ENCODE data around the gene SLC9A9. TPM values are rescaled to one million over a fixed set of nuclear protein-coding genes. Genes with fewer than 3 reads are reported as not detected.

The SLC9A9 gene
- total and polyA plus RNA-seq, 9 of the 15 experiments (the other 6 are each of a cell fraction or from before 2014, with no cell fraction given), result 0.03 to 0.13 TPM; not detected in 7

DNA sequence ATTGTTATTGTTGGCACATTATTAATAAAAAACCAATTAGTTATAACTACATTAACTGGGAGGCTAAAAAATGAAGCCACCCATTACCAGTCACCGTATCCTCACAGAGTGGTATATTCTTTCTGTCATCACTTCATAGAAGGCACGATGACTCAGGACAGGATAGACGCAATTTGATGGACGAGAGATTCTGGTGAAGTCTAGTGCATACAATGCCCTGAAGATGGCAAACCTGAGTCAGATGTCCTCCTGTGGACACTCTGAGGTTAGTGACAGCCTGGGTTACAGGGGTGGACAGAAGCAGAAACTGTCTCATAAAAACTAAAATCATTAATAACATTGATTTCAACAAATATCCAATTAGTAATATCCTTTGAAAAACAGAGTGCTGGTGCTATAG lies 150.3 kb downstream of the SLC9A9 start:
- H3K9ac ChIP-seq (ENCODE audit: insufficient read depth in 1 of 2, low read depth in 2 of 2, low read length in 2 of 2), result no peak overlapping the region
- H3K4me2 ChIP-seq (ENCODE audit: insufficient read depth, low read length), result no peak overlapping the region
- in situ Hi-C loops (cut with MboI), result no loop called here
- H3K36me3 ChIP-seq (ENCODE audit: control insufficient read depth, insufficient read depth, low read length), result no peaks in the 10 kb centered on the region
- H3K27me3 ChIP-seq (ENCODE audit: control insufficient read depth in 2 of 2, insufficient read depth in 2 of 2, low read length in 2 of 2), result no peaks in the 10 kb centered on the region; a peak in 1 of 5 replicates
- no peak overlapping the region for H3K27ac ChIP-seq (ENCODE audit: extremely low read depth, low read depth, low read length)
- ATAC-seq, result peak; percentile 77
- FAIRE-seq, result peak; percentile 44
- no peaks in the 10 kb centered on the region for H3K4me1 ChIP-seq (replicated peaks in 1 of 2; ENCODE audit: control insufficient read depth in 2 of 2, insufficient read depth in 2 of 2, low read length in 2 of 2)
- peak in 1 of 4 experiments; percentile 18 for DNase-seq (ENCODE audit: extremely low read depth in 1 of 4, low spot score in 3 of 4)
- BruUV-seq (replicated peaks), result no TSS peak
- H3K9me3 ChIP-seq (replicated peaks; ENCODE audit: control insufficient read depth, insufficient read depth, low read depth, low read length), result no peaks in the 10 kb centered on the region
- POLR2A ChIA-PET, result interaction anchor here (0.7 kb wide), 1 partner anchor 106 kb away, joined by 3 read pairs; no protein-coding TSS in a partner anchor
- no peaks in the 10 kb centered on the region for H4K20me1 ChIP-seq (replicated peaks; ENCODE audit: control insufficient read depth, insufficient read depth, low read length)
- TF ChIP-seq E2F3 (CRISPR knock-in tag; IDR thresholded peaks at IDR 0.05) (no peak), NFE2 (IDR thresholded peaks at IDR 0.05; ENCODE audit: low read depth) (0 out of 2 replicates have a peak, but pooled peaks have one; percentile 26), MEIS2 (IDR thresholded peaks at IDR 0.05; ENCODE audit: partially characterized antibody) (peak; percentile 36), BRD9 (IDR thresholded peaks at IDR 0.05; ENCODE audit: low read depth, partially characterized antibody) (no peak), ATF7 (IDR thresholded peaks at IDR 0.05) (no peak), RAD51 (IDR thresholded peaks at IDR 0.05; ENCODE audit: borderline replicate concordance, low read depth) (no peak), ILK (tag; IDR thresholded peaks at IDR 0.05; ENCODE audit: borderline replicate concordance, low read depth) (no peak), LEF1 (IDR thresholded peaks at IDR 0.05) (no peak), ZNF507 (tag; conservative IDR thresholded peaks at IDR 0.05) (no peak), PBX2 (CRISPR knock-in tag; IDR thresholded peaks at IDR 0.05; ENCODE audit: low read depth) (no peak), PBX2 (tag; conservative IDR thresholded peaks at IDR 0.05; ENCODE audit: low read depth) (peak; percentile 25; the same call in 1 of the 2 replicates)
- TF ChIP-seq, protein P1, sequence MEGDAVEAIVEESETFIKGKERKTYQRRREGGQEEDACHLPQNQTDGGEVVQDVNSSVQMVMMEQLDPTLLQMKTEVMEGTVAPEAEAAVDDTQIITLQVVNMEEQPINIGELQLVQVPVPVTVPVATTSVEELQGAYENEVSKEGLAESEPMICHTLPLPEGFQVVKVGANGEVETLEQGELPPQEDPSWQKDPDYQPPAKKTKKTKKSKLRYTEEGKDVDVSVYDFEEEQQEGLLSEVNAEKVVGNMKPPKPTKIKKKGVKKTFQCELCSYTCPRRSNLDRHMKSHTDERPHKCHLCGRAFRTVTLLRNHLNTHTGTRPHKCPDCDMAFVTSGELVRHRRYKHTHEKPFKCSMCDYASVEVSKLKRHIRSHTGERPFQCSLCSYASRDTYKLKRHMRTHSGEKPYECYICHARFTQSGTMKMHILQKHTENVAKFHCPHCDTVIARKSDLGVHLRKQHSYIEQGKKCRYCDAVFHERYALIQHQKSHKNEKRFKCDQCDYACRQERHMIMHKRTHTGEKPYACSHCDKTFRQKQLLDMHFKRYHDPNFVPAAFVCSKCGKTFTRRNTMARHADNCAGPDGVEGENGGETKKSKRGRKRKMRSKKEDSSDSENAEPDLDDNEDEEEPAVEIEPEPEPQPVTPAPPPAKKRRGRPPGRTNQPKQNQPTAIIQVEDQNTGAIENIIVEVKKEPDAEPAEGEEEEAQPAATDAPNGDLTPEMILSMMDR (IDR thresholded peaks at IDR 0.05 in 2 of 3, conservative IDR thresholded peaks at IDR 0.05 in 1 of 3; ENCODE audit: insufficient read depth in 2 of 3, low read depth in 1 of 3, low read length in 3 of 3), result peak in 1 of 3 experiments; percentile 11; a peak in 1 of 6 replicates
- CTCF ChIA-PET (ENCODE audit: low intra/inter-chr PET ratio), result no interaction called here
- no peak overlapping the region for H3K4me3 ChIP-seq
- H3K9me1 ChIP-seq (ENCODE audit: control insufficient read depth, insufficient read depth, low read length), result no peaks in the 10 kb centered on the region
- WGBS (ENCODE audit: insufficient coverage, low coverage, missing lambda C conversion rate), result 2% methylated on average over 4 of the region's 4 CpGs
- no peaks in the 10 kb centered on the region for H3K79me2 ChIP-seq (ENCODE audit: control insufficient read depth, insufficient read depth, low read length)
- intact Hi-C loops (cut with micrococcal nuclease), result no loop called here
- H2AFZ ChIP-seq (ENCODE audit: low read depth, low read length), result no peak overlapping the region
